GM20000 (cell line): Measurements from ENCODE around the gene TRIM28.
"Not testable (repeated sequence)": the region's sequence is repeated elsewhere in the genome, so short reads cannot be mapped to it uniquely, and the experiment has no call there.

Source experiments
- DNase-seq: peaks from one replicate; pipeline ENCODE4 v3.0.0; 2012; ENCODE audit warnings: low spot score
- CTCF ChIP-seq: IDR thresholded peaks from 2 replicates; pipeline ENCODE4 v1.5.1; 2012; ENCODE audit warnings: mild to moderate bottlenecking, control low read depth; ENCODE audit errors: extremely low read depth, missing control alignments

TRIM28 gene

GRCh38 chr19:58575183-58576041, 31.5 kb downstream of the TRIM28 start:
- peak; percentile 87 for DNase-seq
- TF ChIP-seq CTCF, result no peak

- not testable (repeated sequence) for DNase-seq
Measured at GRCh38 chr19:58577581-58577980, 33.7 kb downstream of the TRIM28 start.

- no peak for TF ChIP-seq CTCF
- DNase-seq, result no peak
Measured at GRCh38 chr19:58578012-58578925, 34.4 kb downstream of the TRIM28 start.

DNA sequence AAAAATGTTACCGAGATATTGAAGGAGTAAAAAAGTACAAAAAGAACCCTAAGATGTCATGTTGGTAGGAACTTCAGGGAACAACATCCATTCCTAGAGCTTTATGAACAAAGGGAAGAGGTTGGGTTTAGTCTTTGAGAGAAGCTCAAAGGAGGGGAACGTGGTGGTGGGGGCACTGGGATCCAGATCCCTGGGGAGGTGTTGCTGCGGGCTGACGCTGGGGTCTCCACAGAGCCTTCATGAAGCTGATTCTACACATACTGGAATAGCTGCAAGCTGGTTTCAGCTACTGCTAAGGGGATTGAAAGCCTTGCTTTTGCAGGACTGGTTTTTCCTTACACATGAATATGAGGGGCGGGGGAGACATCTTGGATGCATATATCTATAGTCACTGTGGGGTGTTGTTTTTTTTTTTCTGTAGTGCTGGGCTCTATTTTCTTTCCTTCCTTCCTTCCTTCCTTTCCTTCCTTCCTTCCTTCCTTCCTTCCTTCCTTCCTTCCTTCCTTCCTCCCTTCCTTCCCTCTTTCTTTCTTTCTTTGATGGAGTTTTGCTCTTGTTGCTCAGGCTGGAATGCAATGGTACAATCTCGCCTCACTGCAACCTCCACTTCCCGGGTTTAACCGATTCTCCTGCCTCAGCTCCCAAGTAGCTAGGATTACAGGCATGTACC, 35.7 kb downstream of the TRIM28 start:
- TF ChIP-seq CTCF, result no peak
- DNase-seq, result no peak

DNA sequence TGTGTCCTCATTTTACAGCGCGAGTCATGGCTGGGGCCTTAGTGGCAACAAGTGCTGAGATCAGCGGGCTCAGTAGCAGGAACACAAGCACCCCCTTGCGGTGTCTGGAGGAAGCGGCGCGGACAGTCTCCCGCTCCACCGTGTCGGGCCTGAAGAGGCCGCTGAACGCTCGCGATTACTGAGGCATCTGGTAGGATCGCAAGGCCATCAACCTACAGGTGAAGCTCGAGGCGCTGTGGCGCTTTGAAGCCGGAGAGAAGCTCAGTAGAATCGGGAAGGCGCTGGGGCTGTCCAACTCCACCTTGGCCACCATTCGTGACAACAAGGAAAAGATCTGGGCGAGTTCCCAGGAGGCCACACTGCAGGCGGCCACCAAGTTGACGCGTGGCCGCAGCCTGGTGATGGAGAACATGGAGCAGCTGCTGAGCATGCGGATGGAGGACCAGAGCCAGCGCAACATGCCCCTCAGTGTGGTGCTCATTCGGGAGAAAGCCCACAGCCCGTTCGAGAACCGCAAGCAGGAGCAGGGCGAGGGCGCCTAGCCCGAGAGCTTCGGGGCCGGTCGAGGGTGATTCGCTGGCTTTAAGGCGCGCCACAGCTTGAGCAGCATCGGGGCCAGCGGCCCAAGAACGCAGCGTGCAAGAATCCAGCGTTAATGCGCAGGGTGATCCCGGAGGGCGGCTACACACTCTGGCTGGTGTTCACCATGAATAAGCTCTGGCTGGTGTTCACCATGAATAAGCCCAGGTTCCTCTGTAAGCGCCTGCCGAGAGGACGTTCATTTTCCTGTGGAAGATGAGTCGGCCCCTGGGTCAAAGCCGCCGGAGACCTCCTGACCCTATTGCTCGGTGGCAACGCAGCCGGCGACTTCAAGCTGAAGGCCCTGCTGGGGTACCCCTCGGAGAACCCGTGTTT, 37.6 kb downstream of the TRIM28 start:
- peak; percentile 88 for DNase-seq

DNA sequence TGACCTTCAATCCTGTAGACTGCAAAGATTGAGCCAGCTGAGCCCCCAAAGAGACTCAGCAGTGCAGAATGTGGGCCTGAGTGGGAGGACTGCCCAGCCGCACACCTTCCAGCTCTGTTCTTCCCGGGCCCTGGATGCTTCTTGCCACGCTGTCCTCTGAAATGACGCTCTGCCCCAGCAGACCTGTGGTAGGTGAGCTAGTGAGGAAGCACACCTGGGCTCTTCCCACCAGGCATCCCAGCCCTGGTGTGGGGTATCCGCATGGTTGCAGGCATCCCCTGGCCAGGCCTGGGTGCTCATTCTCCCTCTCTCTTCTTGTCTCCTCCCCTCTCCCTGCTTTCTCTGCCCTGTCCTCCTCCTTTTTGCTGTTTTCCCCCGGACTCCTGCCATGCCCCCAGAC, 39.1 kb downstream of the TRIM28 start:
- DNase-seq, result no peak
- TF ChIP-seq CTCF, result no peak

More for the DNA sequence above, 37.6 kb downstream of the TRIM28 start:
- peak; percentile 99 for TF ChIP-seq CTCF
